ENCODE measurements around the gene MYB.

DNA sequence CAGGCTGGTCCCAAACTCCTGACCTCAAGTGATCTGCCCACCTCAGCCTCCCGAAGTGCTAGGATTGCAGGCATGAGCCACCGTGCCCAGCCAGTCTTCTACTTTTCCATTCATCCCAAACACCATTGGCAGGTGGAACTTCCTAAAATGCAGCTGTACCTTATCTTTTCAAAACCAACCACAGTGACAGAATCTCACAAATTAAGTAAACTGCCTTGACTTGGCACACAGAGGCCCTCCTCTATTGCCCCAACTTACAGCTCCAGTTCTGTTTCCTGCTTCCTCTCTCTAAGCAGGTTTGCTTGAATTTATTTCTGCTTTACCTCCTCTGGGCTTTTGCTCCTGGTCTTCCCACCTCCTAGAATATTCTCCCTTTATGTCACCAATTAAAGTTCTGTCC, 7.6 kb downstream of the MYB start:
- TF ChIP-seq, protein P1, sequence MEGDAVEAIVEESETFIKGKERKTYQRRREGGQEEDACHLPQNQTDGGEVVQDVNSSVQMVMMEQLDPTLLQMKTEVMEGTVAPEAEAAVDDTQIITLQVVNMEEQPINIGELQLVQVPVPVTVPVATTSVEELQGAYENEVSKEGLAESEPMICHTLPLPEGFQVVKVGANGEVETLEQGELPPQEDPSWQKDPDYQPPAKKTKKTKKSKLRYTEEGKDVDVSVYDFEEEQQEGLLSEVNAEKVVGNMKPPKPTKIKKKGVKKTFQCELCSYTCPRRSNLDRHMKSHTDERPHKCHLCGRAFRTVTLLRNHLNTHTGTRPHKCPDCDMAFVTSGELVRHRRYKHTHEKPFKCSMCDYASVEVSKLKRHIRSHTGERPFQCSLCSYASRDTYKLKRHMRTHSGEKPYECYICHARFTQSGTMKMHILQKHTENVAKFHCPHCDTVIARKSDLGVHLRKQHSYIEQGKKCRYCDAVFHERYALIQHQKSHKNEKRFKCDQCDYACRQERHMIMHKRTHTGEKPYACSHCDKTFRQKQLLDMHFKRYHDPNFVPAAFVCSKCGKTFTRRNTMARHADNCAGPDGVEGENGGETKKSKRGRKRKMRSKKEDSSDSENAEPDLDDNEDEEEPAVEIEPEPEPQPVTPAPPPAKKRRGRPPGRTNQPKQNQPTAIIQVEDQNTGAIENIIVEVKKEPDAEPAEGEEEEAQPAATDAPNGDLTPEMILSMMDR (IDR thresholded peaks at IDR 0.05): no peak
- TF ChIP-seq POLR2A (IDR thresholded peaks at IDR 0.05): no peak

Data from uterus (tissue), 2 donors.